Cardiac muscle cell (in vitro differentiated cells and primary cell): Measurements from ENCODE around the gene UHRF2. TPM values are rescaled to one million over a fixed set of nuclear protein-coding genes. Genes with fewer than 3 reads are reported as not detected.
"Not testable (repeated sequence)": the region's sequence is repeated elsewhere in the genome, so short reads cannot be mapped to it uniquely, and the experiment has no call there.

Experiments
- DNase-seq, 2 donors: peaks; one replicate each; pipeline versions ENCODE4 v3.0.0 to v3.0.0-alpha.2; 2010 to 2017; ENCODE audit warnings: low read depth in 1 of 2, low spot score in 1 of 2
- H3K27ac ChIP-seq: fragments of 200-600 bp; sonication (generic); 2 replicates; pipeline ENCODE4 v1.5.1; 2016
- H3K27me3 ChIP-seq: fragments of 200-600 bp; sonication (generic); 2 replicates; pipeline ENCODE4 v1.6.0; 2016; ENCODE audit warnings: control low read depth
- H3K36me3 ChIP-seq: fragments of 200-600 bp; sonication (generic); 2 replicates; pipeline ENCODE4 v1.5.1; 2016; ENCODE audit warnings: control low read depth
- H3K4me1 ChIP-seq: fragments of 200-600 bp; sonication (generic); 2 replicates; pipeline ENCODE4 v1.8.1; 2017; ENCODE audit warnings: low read depth, mild to moderate bottlenecking, mixed run types
- H3K4me3 ChIP-seq: fragments of 200-600 bp; sonication (generic); 2 replicates; pipeline ENCODE4 v1.5.1; 2016; ENCODE audit warnings: mild to moderate bottlenecking
- H3K9me3 ChIP-seq: fragments of 200-600 bp; sonication (generic); 2 replicates; pipeline ENCODE4 v1.5.1; 2017; ENCODE audit warnings: low read depth, mild to moderate bottlenecking, control low read depth
- polyA plus RNA-seq: library from polyadenylated mRNA; unstranded; fragments of >200 nt; fragmentation: Nextera tagmentation; extraction: Ambion mirVana; gene quantifications from 2 replicates; pipeline ENCODE4 v1.2.1, GENCODE V29; 2016
- total RNA-seq: library from RNA; depleted of rRNA; stranded (reverse); fragments of >200 nt; gene quantifications from 2 replicates; pipeline ENCODE4 v1.2.3, GENCODE V29; 2016
- TF ChIP-seq, protein P1 (sequence below): IDR thresholded peaks from 2 replicates; pipeline ENCODE4 v1.5.1; 2012; ENCODE audit warnings: low read depth, mild to moderate bottlenecking, low read length

Gene UHRF2
- total and polyA plus RNA-seq, 2 experiments from 2014 or later = 18.1 to 38.6 TPM

DNA sequence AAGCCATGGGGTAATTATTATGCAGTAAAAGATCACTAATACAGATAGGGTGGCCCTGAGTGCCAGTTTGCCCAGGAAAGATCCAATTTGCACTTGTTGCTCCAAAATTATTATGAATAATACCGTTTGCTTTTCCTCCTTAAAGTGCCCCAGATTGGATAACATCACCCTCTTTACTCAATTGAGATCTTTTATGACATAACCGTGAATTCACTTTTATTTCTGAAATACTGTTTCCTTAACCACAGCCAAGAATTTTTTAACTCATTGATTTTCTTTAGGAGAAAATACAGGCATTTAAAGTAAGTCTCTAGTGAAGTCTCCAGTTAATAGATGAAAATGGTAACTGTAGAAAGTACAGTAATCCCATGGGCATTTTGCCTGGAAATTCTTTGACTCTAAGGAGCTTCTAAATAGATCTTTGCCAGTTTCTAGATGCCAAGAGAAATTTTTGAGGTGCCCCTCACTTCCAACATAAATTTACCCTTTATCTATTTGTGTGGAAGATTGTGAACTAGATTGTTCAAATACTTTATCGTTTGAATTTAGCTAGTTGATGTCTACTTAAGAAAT lies 99.2 kb downstream of the UHRF2 start:
- no peaks in the 10 kb centered on the region for H3K9me3 ChIP-seq
- TF ChIP-seq, protein P1, sequence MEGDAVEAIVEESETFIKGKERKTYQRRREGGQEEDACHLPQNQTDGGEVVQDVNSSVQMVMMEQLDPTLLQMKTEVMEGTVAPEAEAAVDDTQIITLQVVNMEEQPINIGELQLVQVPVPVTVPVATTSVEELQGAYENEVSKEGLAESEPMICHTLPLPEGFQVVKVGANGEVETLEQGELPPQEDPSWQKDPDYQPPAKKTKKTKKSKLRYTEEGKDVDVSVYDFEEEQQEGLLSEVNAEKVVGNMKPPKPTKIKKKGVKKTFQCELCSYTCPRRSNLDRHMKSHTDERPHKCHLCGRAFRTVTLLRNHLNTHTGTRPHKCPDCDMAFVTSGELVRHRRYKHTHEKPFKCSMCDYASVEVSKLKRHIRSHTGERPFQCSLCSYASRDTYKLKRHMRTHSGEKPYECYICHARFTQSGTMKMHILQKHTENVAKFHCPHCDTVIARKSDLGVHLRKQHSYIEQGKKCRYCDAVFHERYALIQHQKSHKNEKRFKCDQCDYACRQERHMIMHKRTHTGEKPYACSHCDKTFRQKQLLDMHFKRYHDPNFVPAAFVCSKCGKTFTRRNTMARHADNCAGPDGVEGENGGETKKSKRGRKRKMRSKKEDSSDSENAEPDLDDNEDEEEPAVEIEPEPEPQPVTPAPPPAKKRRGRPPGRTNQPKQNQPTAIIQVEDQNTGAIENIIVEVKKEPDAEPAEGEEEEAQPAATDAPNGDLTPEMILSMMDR = no peak
- no peaks in the 10 kb centered on the region for H3K36me3 ChIP-seq
- H3K4me1 ChIP-seq = no peaks in the 10 kb centered on the region
- no peak overlapping the region for H3K27ac ChIP-seq
- no peak overlapping the region for H3K4me3 ChIP-seq
- H3K27me3 ChIP-seq = no peaks in the 10 kb centered on the region
- DNase-seq = no peak

DNA sequence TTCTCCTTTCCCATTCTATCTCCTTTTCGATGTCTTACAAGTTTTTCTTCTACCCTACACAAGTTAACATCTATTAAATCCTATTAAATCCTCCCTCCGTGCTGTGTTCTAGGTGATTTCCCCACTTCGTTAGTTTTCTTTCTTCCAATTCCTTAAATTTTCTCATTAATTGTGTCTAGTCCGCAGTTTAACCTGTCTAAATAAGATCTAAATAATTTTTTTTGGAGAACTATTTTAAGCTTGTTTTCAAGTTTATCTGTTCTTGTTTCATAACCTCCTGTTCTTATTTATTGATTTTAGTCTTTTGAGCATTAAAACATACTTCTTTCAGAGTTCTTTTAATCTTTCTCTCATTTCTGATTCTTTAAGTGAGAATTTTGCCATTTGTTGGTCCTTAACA lies 109.3 kb downstream of the UHRF2 start:
- Histone ChIP-seq H3K4me1 (peaks cover 5% of the 10 kb centered on the region), H3K36me3 (no peaks in the 10 kb centered on the region), H3K27me3 (no peaks in the 10 kb centered on the region), H3K9me3 (no peaks in the 10 kb centered on the region), H3K4me3 (no peak overlapping the region), H3K27ac (no peak overlapping the region)
- DNase-seq = no peak
- TF ChIP-seq, protein P1 = no peak

DNA sequence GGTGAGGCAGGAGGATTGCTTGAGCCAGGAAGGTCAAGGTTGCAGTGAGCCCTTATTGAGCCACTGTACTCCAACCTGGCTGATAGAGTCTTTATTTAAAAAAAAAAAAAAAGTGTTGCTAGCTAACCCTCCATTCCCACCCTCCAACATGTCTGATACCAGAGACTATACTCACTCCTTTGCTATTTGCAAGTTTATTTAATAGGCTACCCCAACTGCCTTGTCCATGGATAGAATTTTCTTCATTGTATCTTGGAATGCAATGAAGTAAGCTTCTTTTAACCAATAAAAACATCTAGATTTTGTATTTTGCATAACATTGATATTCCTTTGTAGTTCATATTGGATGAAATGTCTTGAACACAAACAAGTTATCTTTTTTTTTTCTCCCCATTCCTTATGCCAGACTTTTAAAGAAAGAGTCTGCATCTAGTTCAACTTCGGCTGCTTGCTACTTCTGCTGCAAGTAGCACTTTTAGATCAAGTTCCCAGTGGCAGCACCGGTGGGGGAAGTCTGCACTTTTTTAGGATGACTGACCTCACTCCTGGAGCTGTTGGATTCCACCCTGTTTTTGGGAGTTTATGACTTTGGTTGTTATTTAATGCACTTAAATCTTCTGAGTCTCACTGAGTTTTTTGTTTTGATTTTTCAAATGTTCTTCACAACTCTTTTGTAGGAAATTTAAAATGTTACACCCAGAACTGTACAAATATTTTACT lies 112.5 kb downstream of the UHRF2 start:
- H3K4me1 ChIP-seq = peaks cover 5% of the 10 kb centered on the region
- no peak overlapping the region for H3K4me3 ChIP-seq
- H3K27me3 ChIP-seq = no peaks in the 10 kb centered on the region
- no peak overlapping the region for H3K27ac ChIP-seq
- H3K36me3 ChIP-seq = no peaks in the 10 kb centered on the region
- H3K9me3 ChIP-seq = no peaks in the 10 kb centered on the region
- no peak for DNase-seq
- TF ChIP-seq, protein P1 = no peak

DNA sequence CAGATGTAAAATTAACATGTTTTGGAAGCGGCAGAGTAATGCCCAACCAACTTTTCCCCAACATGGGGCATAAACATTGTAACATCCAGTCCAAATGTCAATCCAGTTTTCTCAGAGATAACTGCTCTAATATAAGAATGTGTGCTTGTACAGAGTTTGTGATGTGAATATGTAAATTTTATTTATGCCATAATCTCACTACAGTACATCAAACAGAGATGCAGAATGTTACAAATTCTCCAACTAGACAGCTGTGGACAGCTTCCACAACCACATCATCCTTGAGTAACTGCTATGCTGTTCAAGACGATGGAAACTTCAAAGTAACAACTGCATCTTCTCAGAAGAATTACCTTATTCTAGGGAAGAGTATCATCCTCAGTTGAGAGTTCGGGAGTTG lies 122.6 kb downstream of the UHRF2 start:
- no peak overlapping the region for H3K27ac ChIP-seq
- H3K27me3 ChIP-seq = no peaks in the 10 kb centered on the region
- no peaks in the 10 kb centered on the region for H3K4me1 ChIP-seq
- H3K9me3 ChIP-seq = no peaks in the 10 kb centered on the region
- H3K4me3 ChIP-seq = no peak overlapping the region
- TF ChIP-seq, protein P1 = no peak
- H3K36me3 ChIP-seq = no peaks in the 10 kb centered on the region
- no peak for DNase-seq

DNA sequence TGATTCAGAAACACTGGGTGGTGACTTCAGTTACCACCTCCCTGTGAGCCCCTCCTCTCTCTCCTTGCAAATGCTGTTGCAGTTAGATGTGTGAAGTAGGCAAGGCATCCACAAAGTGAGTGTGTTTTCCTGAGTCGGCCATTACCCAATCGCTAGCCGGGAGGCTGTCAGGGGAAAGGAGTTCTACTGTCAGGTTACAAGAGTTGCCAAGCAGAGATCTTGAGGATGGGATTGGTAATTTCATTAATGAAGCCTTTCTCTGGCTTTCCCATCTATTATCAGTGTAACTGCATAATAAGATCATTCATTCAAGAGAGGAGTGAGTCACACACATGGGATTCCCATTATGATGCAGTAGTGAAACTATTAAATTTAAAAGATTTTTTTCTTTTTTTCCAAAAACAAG lies 125.7 kb downstream of the UHRF2 start:
- H3K36me3 ChIP-seq = no peaks in the 10 kb centered on the region
- no peaks in the 10 kb centered on the region for H3K9me3 ChIP-seq
- no peaks in the 10 kb centered on the region for H3K27me3 ChIP-seq
- H3K4me1 ChIP-seq = no peaks in the 10 kb centered on the region
- no peak overlapping the region for H3K27ac ChIP-seq
- H3K4me3 ChIP-seq = no peak overlapping the region
- TF ChIP-seq, protein P1 = no peak
- DNase-seq = peak in 1 of 2 donors; percentile 54

DNA sequence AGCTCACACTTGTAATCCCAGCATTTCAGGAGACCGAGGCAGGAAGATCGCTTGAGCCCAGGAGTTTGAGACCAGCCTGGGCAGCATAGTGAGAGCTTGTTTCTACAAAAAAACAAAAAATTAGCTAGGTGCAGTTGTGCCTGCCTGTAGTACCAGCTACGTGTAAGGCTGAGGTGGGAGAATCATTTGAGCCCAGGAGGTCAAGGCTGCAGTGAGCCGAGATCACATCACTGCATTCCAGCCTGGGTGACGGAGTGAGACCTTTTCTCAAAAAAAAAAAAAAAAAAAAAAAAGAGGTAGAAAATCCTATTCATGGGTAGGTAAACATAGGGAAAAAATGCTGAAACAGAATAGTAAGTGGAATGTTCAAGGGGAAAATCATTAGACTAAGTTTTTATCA lies 129.6 kb downstream of the UHRF2 start:
- not testable (repeated sequence) for H3K36me3 ChIP-seq, H3K4me3 ChIP-seq, H3K4me1 ChIP-seq, H3K27me3 ChIP-seq, H3K9me3 ChIP-seq, DNase-seq, H3K27ac ChIP-seq
